Omental fat pad (tissue), 4 donors: ENCODE measurements around the gene MPPED2. TPM values are rescaled to one million over a fixed set of nuclear protein-coding genes. Genes with fewer than 3 reads are reported as not detected.

Source experiments
- ATAC-seq: fragments of 150-250 bp; one replicate; pipeline ENCODE4 v1.9.1; 2016; ENCODE audit warnings: mild to moderate bottlenecking, moderate library complexity; ENCODE audit not compliant: low FRiP score
- DNase-seq: peaks from one replicate; pipeline ENCODE4 v3.0.0-alpha.2; 2019; ENCODE audit warnings: low spot score
- CTCF ChIP-seq, 3 donors: fragments of 450-650 bp; IDR thresholded peaks; one replicate each; pipeline ENCODE4 v1.5.1; 2016 to 2017; ENCODE audit warnings: antibody characterized with exemption in 3 of 3, mild to moderate bottlenecking in 3 of 3, moderate library complexity in 2 of 3
- total RNA-seq, 4 donors: library from RNA; depleted of rRNA; stranded (reverse); fragments of >200 nt; gene quantifications; one replicate each; pipeline ENCODE4 v1.1.0, GENCODE V29; 2016

The MPPED2 gene
- total RNA-seq, 4 donors from 2014 or later = 5.6 to 12.0 (median 8.7) TPM

GRCh38 chr11:30387891-30388861 lies 198.0 kb downstream of the MPPED2 start:
- no peak for DNase-seq
- no peak for ATAC-seq
- TF ChIP-seq CTCF (IDR thresholded peaks at IDR 0.05) = no peak

- no peak for DNase-seq
- no peak for ATAC-seq
- TF ChIP-seq CTCF (IDR thresholded peaks at IDR 0.05) = no peak
Measured at GRCh38 chr11:30381879-30382278, 204.3 kb downstream of the MPPED2 start.

- no peak for ATAC-seq
- TF ChIP-seq CTCF (IDR thresholded peaks at IDR 0.05) = no peak
- DNase-seq = no peak
Measured at GRCh38 chr11:30380846-30381245, 205.3 kb downstream of the MPPED2 start.

- DNase-seq (no peak), ATAC-seq (no peak)
- no peak for TF ChIP-seq CTCF (IDR thresholded peaks at IDR 0.05)
Measured at GRCh38 chr11:30377347-30377746, 208.8 kb downstream of the MPPED2 start.

GRCh38 chr11:30370164-30370563 lies 216.0 kb downstream of the MPPED2 start:
- TF ChIP-seq CTCF (IDR thresholded peaks at IDR 0.05) = no peak
- DNase-seq (no peak), ATAC-seq (no peak)

- no peak for ATAC-seq
Measured at GRCh38 chr11:30368394-30368793, 217.8 kb downstream of the MPPED2 start.

More at GRCh38 chr11:30368394-30368793, 217.8 kb downstream of the MPPED2 start:
- no peak for TF ChIP-seq CTCF (IDR thresholded peaks at IDR 0.05)
- no peak for DNase-seq
